ENCODE data around the gene RAB2B. TPM values are rescaled to one million over a fixed set of nuclear protein-coding genes. Genes with fewer than 3 reads are reported as not detected.
A peak's percentile ranks its signal among the peaks of the same experiment; 100 is the strongest.
"Not testable (repeated sequence)": the region's sequence is repeated elsewhere in the genome, so short reads cannot be mapped to it uniquely, and the experiment has no call there.

Gene RAB2B
- total RNA-seq, 4 donors from 2014 or later: 6.3 to 20.4 (median 11.4) TPM

DNA sequence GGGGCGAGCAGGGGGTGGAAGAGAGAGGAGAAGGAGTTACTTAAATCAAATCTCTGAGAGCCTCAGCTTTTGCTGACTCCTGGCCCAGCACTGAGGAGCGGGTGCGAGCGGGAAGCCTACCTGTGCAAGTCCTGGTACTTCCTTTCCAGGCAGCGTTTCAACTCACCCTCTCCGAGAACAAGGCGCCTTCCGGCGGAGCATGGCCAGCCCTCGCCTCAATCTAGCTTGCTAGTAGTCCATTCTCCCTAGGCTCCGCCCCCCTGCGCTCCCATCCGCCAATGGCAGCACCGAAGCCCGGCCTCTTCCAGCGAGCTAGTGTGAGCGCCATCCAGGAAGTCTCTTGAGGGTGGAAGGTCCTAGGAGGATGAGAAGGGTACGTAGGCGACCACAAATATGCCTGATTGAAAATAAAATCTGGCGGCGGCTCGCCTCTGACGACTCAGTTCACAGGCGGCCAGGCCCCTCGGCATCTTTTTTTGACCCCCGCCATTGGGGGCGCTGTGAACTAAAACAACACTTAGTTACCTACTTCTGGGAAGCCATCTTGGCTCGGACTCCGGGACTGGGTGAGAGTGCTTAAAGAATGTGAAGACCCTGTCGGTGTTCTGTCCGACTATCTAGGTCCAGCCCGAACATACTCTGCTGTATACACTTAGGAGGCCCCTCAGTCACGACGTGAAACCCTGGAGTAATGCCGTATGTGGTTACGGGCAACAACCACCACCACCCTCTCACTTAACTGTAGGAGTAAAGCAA lies 20.7 kb downstream of the RAB2B start, which contains the start of gene CHD8:
Gene CHD8 (minus strand): TSS at position 212 of the 756 bp plus-strand sequence. CDS start 24,480 bp downstream, outside the sequence.
- TF ChIP-seq, protein P1, sequence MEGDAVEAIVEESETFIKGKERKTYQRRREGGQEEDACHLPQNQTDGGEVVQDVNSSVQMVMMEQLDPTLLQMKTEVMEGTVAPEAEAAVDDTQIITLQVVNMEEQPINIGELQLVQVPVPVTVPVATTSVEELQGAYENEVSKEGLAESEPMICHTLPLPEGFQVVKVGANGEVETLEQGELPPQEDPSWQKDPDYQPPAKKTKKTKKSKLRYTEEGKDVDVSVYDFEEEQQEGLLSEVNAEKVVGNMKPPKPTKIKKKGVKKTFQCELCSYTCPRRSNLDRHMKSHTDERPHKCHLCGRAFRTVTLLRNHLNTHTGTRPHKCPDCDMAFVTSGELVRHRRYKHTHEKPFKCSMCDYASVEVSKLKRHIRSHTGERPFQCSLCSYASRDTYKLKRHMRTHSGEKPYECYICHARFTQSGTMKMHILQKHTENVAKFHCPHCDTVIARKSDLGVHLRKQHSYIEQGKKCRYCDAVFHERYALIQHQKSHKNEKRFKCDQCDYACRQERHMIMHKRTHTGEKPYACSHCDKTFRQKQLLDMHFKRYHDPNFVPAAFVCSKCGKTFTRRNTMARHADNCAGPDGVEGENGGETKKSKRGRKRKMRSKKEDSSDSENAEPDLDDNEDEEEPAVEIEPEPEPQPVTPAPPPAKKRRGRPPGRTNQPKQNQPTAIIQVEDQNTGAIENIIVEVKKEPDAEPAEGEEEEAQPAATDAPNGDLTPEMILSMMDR (IDR thresholded peaks at IDR 0.05): peak; percentile 46 to 72 (median 54)
- peak in 2 of 4 donors; percentile 54 to 77 for TF ChIP-seq POLR2A (IDR thresholded peaks at IDR 0.05)
- intact Hi-C loops (cut with DNase I): no loop called here
- H3K27ac ChIP-seq: peak within 1 kb of the TSS; percentile 92 to 99 (median 96)
- H3K9me3 ChIP-seq: no peaks in the 10 kb centered on the region
- peak; percentile 96 for DNase-seq
- no peaks in the 10 kb centered on the region for H3K27me3 ChIP-seq
- peaks cover 0 to 33% (median under 1%) of the 10 kb centered on the region in 3 donors for H3K36me3 ChIP-seq
- WGBS, 2 donors: 1 to 2% methylated on average over 25 to 27 of the region's 36 CpGs
- peaks cover 12 to 47% (median 16%) of the 10 kb centered on the region in 3 donors for H3K4me1 ChIP-seq
- peak within 1 kb of the TSS; percentile 61 to 93 (median 88) for H3K4me3 ChIP-seq

DNA sequence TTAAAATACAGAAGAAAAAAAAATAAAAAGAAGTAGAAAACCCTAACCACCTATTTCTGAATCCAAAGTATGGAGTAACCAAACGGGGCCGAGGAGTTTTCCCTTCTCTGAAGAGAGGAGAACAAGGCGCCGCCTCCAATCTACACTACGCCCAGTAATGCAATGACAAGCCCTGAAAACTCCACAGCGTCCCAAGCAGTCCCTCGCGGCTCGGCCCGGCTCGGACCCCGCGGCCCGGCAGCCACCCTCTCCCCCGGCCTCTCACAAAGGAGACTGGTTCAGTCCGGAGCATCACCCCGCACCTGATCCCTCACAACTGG lies 21.2 kb downstream of the RAB2B start:
- no peaks in the 10 kb centered on the region for H3K9me3 ChIP-seq
- peaks cover 12 to 53% (median 16%) of the 10 kb centered on the region in 3 donors for H3K4me1 ChIP-seq
- no peak for DNase-seq
- 0% methylated on average over 13 to 15 of the region's 17 CpGs for WGBS, 2 donors
- no peaks in the 10 kb centered on the region for H3K27me3 ChIP-seq
- peak overlapping the region; percentile 61 to 93 (median 88) for H3K4me3 ChIP-seq
- peak overlapping the region; percentile 92 to 99 (median 96) for H3K27ac ChIP-seq
- peaks cover 0 to 27% (median 0%) of the 10 kb centered on the region in 3 donors for H3K36me3 ChIP-seq
- no peak for TF ChIP-seq POLR2A (IDR thresholded peaks at IDR 0.05)
- TF ChIP-seq, protein P1 (IDR thresholded peaks at IDR 0.05): no peak
- intact Hi-C loops (cut with DNase I): no loop called here

DNA sequence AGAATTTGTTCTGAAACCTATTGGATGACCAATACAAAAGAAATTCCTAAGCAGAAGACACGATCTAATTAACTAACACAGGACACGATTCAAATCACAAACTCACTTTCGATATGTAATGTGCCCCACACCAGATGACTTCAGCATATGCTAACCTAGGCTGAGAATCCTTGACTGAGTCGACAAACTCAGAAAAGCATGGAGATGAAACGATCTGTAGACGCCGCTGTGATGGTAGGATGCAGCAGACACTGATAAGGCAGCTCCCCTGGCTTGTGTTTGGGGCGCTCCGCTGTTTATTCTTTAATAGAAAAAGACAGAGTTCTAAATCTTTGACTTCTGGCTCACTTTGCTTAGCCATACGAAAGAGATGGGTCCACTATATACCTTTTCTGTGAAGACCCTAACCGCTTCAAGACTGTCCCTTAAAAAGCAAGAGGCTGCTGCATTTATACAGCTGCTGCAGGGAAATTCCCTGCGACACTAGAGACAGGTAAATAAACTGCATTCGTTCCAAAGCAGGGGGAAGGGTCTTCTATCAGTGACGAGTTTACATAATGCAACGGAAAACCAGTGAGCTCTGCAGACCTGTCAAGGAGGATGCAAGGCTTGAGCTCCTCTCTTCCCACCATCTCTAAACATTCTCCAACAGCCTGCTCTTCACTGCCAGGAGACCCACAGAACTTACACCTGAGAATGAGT lies 21.8 kb downstream of the RAB2B start:
- peak overlapping the region in 3 of 4 donors; percentile 92 to 98 (median 93) for H3K27ac ChIP-seq
- peaks cover 12 to 58% (median 16%) of the 10 kb centered on the region in 3 donors for H3K4me1 ChIP-seq
- DNase-seq: no peak
- H3K36me3 ChIP-seq: peaks cover 0 to 22% (median 0%) of the 10 kb centered on the region in 3 donors
- no peaks in the 10 kb centered on the region for H3K27me3 ChIP-seq
- peak overlapping the region; percentile 61 to 93 (median 88) for H3K4me3 ChIP-seq
- WGBS, 2 donors: 16 to 24% methylated on average over 12 to 15 of the region's 15 CpGs
- TF ChIP-seq, protein P1 (IDR thresholded peaks at IDR 0.05): no peak
- no peak for TF ChIP-seq POLR2A (IDR thresholded peaks at IDR 0.05)
- intact Hi-C loops (cut with DNase I): no loop called here
- no peaks in the 10 kb centered on the region for H3K9me3 ChIP-seq

DNA sequence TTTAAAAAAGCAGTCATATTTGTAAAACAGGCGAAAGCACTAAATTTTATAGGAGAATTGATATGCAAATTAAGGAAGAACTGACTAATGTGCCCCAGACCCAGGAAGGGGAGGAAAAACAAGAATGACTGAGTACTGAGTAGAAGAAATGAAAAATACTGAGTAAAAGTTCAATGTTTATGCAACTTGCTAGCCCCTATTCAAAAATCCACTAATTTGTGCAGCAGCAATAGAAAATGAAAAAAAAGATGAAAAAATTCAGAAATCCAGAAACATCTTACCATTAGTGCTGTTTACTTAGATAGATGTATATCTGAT lies 26.9 kb downstream of the RAB2B start:
- TF ChIP-seq POLR2A (IDR thresholded peaks at IDR 0.05): no peak
- TF ChIP-seq, protein P1 (IDR thresholded peaks at IDR 0.05): no peak
- no peak for DNase-seq
- H3K27ac ChIP-seq: no peak overlapping the region
- intact Hi-C loops (cut with DNase I): no loop called here
- peaks cover 8 to 55% (median 18%) of the 10 kb centered on the region in 3 donors for H3K4me1 ChIP-seq
- no peak overlapping the region for H3K4me3 ChIP-seq
- H3K27me3 ChIP-seq: no peaks in the 10 kb centered on the region
- peaks cover 0 to 8% (median 0%) of the 10 kb centered on the region in 3 donors for H3K36me3 ChIP-seq
- no peaks in the 10 kb centered on the region for H3K9me3 ChIP-seq
- 73 to 86% methylated on average over 1 of the region's 1 CpG for WGBS, 2 donors

DNA sequence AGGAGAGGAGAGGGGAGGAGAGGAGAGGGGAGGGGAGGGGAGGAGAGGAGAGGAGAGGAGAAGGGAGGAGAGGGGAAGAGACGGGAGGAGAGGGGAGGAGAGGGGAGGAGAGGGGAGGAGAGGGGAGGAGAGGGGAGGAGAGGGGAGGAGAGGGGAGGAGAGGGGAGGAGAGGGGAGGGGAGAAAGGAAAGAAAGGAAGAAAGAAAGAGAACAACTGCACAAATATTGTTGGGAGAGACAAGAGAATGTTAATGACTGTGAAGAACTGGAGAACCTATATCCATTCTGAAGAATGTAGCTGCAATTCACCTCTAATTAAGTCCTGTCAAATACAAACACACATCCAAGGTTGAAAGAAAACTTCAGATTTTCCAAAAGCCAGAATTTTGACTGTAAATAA lies 34.1 kb downstream of the RAB2B start:
- not testable (repeated sequence) for H3K27ac ChIP-seq, H3K4me1 ChIP-seq
- 71% methylated on average over 1 of the region's 1 CpG; no CpG with 5 or more reads in 1 of the 2 donors for WGBS, 2 donors

More for the DNA sequence above, 34.1 kb downstream of the RAB2B start:
- H3K27me3 ChIP-seq; DNase-seq; H3K9me3 ChIP-seq; H3K36me3 ChIP-seq; intact Hi-C loops (cut with DNase I); H3K4me3 ChIP-seq: not testable (repeated sequence)
